ENCODE measurements around the gene HUS1B. TPM values are rescaled to one million over a fixed set of nuclear protein-coding genes. Genes with fewer than 3 reads are reported as not detected.

HUS1B gene
- polyA plus RNA-seq, 3 donors = 0.23 to 0.73 TPM; not detected in 1

GRCh38 chr6:701215-701614 lies 44.3 kb upstream of the HUS1B start:
- Histone ChIP-seq H3K4me3 (replicated peaks in 1 of 3; ENCODE audit: low read depth in 2 of 3, low read length in 3 of 3) (no peak overlapping the region), H3K4me2 (replicated peaks; ENCODE audit: extremely low read depth, low read length, poor library complexity, severe bottlenecking) (no peak overlapping the region), H2AFZ (ENCODE audit: insufficient read depth, low read depth, low read length, poor library complexity, severe bottlenecking) (no peak overlapping the region), H3K27me3 (ENCODE audit: control insufficient read depth in 2 of 2, insufficient read depth in 2 of 2, low read length in 2 of 2) (peaks cover 4 to 15% of the 10 kb centered on the region in 2 donors), H4K20me1 (ENCODE audit: insufficient read depth, low read length) (no peaks in the 10 kb centered on the region), H3K9ac (ENCODE audit: insufficient read depth, low read length, poor library complexity, severe bottlenecking) (no peak overlapping the region), H3K79me2 (ENCODE audit: insufficient read depth, low read length) (no peaks in the 10 kb centered on the region), H3K27ac (ENCODE audit: low read depth in 1 of 2, low read length in 2 of 2) (no peak overlapping the region), H3K4me1 (ENCODE audit: control insufficient read depth in 1 of 2, insufficient read depth in 2 of 2, low read length in 2 of 2) (no peaks in the 10 kb centered on the region), H3K36me3 (replicated peaks in 1 of 2; ENCODE audit: control insufficient read depth in 1 of 2, insufficient read depth in 2 of 2, low read length in 2 of 2) (no peaks in the 10 kb centered on the region), H3K9me3 (replicated peaks in 1 of 2; ENCODE audit: control insufficient read depth in 1 of 2, insufficient read depth in 1 of 2, low read length in 2 of 2) (no peaks in the 10 kb centered on the region)
- intact Hi-C loops (cut with micrococcal nuclease) = no loop called here
- Mint-ChIP-seq H3K4me3 (no peak overlapping the region), H3K27ac (no peak overlapping the region), H3K27me3 (ENCODE audit: low read depth in 3 of 3) (peaks cover 11 to 20% (median 16%) of the 10 kb centered on the region in 3 donors), H3K36me3 (no peaks in the 10 kb centered on the region), H3K9me3 (no peaks in the 10 kb centered on the region), H3K4me1 (no peaks in the 10 kb centered on the region)
- WGBS (ENCODE audit: insufficient coverage) = 70% methylated on average over 4 of the region's 4 CpGs
- TF ChIP-seq, protein P1, sequence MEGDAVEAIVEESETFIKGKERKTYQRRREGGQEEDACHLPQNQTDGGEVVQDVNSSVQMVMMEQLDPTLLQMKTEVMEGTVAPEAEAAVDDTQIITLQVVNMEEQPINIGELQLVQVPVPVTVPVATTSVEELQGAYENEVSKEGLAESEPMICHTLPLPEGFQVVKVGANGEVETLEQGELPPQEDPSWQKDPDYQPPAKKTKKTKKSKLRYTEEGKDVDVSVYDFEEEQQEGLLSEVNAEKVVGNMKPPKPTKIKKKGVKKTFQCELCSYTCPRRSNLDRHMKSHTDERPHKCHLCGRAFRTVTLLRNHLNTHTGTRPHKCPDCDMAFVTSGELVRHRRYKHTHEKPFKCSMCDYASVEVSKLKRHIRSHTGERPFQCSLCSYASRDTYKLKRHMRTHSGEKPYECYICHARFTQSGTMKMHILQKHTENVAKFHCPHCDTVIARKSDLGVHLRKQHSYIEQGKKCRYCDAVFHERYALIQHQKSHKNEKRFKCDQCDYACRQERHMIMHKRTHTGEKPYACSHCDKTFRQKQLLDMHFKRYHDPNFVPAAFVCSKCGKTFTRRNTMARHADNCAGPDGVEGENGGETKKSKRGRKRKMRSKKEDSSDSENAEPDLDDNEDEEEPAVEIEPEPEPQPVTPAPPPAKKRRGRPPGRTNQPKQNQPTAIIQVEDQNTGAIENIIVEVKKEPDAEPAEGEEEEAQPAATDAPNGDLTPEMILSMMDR (IDR thresholded peaks at IDR 0.05) = no peak
- DNase-seq = no peak

GRCh38 chr6:700490-700889 lies 43.6 kb upstream of the HUS1B start:
- Mint-ChIP-seq H3K27ac (no peak overlapping the region), H3K36me3 (no peaks in the 10 kb centered on the region), H3K4me3 (no peak overlapping the region), H3K4me1 (no peaks in the 10 kb centered on the region), H3K27me3 (ENCODE audit: low read depth in 3 of 3) (peaks cover 11 to 21% (median 13%) of the 10 kb centered on the region in 3 donors), H3K9me3 (peaks cover 0 to 1% (median 0%) of the 10 kb centered on the region in 7 donors)
- H3K27ac ChIP-seq (ENCODE audit: low read depth in 1 of 2, low read length in 2 of 2) = no peak overlapping the region
- H3K9ac ChIP-seq (ENCODE audit: insufficient read depth, low read length, poor library complexity, severe bottlenecking) = no peak overlapping the region
- no peaks in the 10 kb centered on the region for H4K20me1 ChIP-seq (ENCODE audit: insufficient read depth, low read length)
- no peak overlapping the region for H3K4me2 ChIP-seq (replicated peaks; ENCODE audit: extremely low read depth, low read length, poor library complexity, severe bottlenecking)
- no peak overlapping the region for H2AFZ ChIP-seq (ENCODE audit: insufficient read depth, low read depth, low read length, poor library complexity, severe bottlenecking)
- 88% methylated on average over 1 of the region's 3 CpGs for WGBS (ENCODE audit: insufficient coverage)
- no peaks in the 10 kb centered on the region for H3K79me2 ChIP-seq (ENCODE audit: insufficient read depth, low read length)
- no peaks in the 10 kb centered on the region for H3K36me3 ChIP-seq (replicated peaks in 1 of 2; ENCODE audit: control insufficient read depth in 1 of 2, insufficient read depth in 2 of 2, low read length in 2 of 2)
- H3K9me3 ChIP-seq (replicated peaks in 1 of 2; ENCODE audit: control insufficient read depth in 1 of 2, insufficient read depth in 1 of 2, low read length in 2 of 2) = no peaks in the 10 kb centered on the region
- intact Hi-C loops (cut with micrococcal nuclease) = no loop called here
- DNase-seq = no peak
- no peak overlapping the region for H3K4me3 ChIP-seq (replicated peaks in 1 of 3; ENCODE audit: low read depth in 2 of 3, low read length in 3 of 3)
- H3K27me3 ChIP-seq (ENCODE audit: control insufficient read depth in 2 of 2, insufficient read depth in 2 of 2, low read length in 2 of 2) = peaks cover 4 to 15% of the 10 kb centered on the region in 2 donors
- no peaks in the 10 kb centered on the region for H3K4me1 ChIP-seq (ENCODE audit: control insufficient read depth in 1 of 2, insufficient read depth in 2 of 2, low read length in 2 of 2)
- TF ChIP-seq, protein P1 (IDR thresholded peaks at IDR 0.05) = no peak

Measured in CD14-positive monocyte (primary cell).